ENCODE data around the gene ACVR1B. TPM values are rescaled to one million over a fixed set of nuclear protein-coding genes. Genes with fewer than 3 reads are reported as not detected.

ACVR1B gene
- total and polyA plus RNA-seq, 10 donors: 2.8 to 27.6 (median 18.6) TPM

GRCh38 chr12:51959921-51960320 is 8.4 kb downstream of the ACVR1B start:
- no peak for DNase-seq
- H3K4me3 ChIP-seq: no peak overlapping the region
- TF ChIP-seq POLR2A (IDR thresholded peaks at IDR 0.05) (no peak), POLR2AphosphoS5 (IDR thresholded peaks at IDR 0.05) (no peak)
- TF ChIP-seq, protein P1, sequence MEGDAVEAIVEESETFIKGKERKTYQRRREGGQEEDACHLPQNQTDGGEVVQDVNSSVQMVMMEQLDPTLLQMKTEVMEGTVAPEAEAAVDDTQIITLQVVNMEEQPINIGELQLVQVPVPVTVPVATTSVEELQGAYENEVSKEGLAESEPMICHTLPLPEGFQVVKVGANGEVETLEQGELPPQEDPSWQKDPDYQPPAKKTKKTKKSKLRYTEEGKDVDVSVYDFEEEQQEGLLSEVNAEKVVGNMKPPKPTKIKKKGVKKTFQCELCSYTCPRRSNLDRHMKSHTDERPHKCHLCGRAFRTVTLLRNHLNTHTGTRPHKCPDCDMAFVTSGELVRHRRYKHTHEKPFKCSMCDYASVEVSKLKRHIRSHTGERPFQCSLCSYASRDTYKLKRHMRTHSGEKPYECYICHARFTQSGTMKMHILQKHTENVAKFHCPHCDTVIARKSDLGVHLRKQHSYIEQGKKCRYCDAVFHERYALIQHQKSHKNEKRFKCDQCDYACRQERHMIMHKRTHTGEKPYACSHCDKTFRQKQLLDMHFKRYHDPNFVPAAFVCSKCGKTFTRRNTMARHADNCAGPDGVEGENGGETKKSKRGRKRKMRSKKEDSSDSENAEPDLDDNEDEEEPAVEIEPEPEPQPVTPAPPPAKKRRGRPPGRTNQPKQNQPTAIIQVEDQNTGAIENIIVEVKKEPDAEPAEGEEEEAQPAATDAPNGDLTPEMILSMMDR (IDR thresholded peaks at IDR 0.05 in 8 of 11, conservative IDR thresholded peaks at IDR 0.05 in 3 of 11): no peak
- H3K36me3 ChIP-seq: peaks cover 0 to 14% (median 0%) of the 10 kb centered on the region in 6 donors
- H3K9me3 ChIP-seq: no peaks in the 10 kb centered on the region
- WGBS, 5 donors: 91 to 97% (median 94%) methylated on average over 4 of the region's 4 CpGs
- no peaks in the 10 kb centered on the region for H3K27me3 ChIP-seq (replicated peaks in 1 of 7)
- H3K4me1 ChIP-seq: peaks cover 4 to 69% (median 26%) of the 10 kb centered on the region in 6 donors
- H3K27ac ChIP-seq: no peak overlapping the region
- intact Hi-C loops (cut with DNase I; ENCODE audit: low total_unique reads): no loop called here

DNA sequence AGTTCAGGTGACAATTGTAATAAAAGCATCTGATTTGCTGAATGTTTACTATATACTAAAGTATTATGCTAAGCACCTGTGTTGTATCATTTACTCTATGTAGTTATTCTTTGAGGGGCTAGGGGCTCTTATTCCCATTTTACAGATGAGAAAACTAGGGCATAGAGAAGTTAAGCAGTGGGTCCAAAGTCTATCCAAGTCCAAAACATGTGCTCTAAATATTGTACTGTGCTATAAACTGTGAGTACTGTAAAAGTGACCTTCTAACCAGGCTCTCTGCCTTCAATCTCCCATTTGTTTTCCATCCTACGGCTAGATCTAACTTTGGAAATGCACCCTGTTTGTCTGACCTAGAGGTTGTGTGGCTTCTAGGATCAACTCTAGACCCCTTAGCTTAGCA is 9.0 kb downstream of the ACVR1B start:
- Histone ChIP-seq H3K9me3 (no peaks in the 10 kb centered on the region), H3K27ac (no peak overlapping the region), H3K27me3 (replicated peaks in 1 of 7) (no peaks in the 10 kb centered on the region), H3K4me3 (no peak overlapping the region), H3K4me1 (peaks cover 2 to 64% (median 20%) of the 10 kb centered on the region in 6 donors), H3K36me3 (peaks cover 0 to 14% (median 0%) of the 10 kb centered on the region in 6 donors)
- DNase-seq: no peak
- intact Hi-C loops (cut with DNase I; ENCODE audit: low total_unique reads): no loop called here
- TF ChIP-seq, protein P1 (IDR thresholded peaks at IDR 0.05 in 8 of 11, conservative IDR thresholded peaks at IDR 0.05 in 3 of 11): no peak
- no peak for TF ChIP-seq POLR2A (IDR thresholded peaks at IDR 0.05)
- TF ChIP-seq POLR2AphosphoS5 (IDR thresholded peaks at IDR 0.05): no peak
- 79 to 97% (median 93%) methylated on average over 1 of the region's 1 CpG for WGBS, 5 donors

- Histone ChIP-seq H3K4me1 (peaks cover 0 to 60% (median 18%) of the 10 kb centered on the region in 6 donors), H3K36me3 (peaks cover 0 to 14% (median 0%) of the 10 kb centered on the region in 6 donors), H3K27me3 (replicated peaks in 1 of 7) (no peaks in the 10 kb centered on the region), H3K27ac (no peak overlapping the region), H3K9me3 (no peaks in the 10 kb centered on the region), H3K4me3 (no peak overlapping the region)
- intact Hi-C loops (cut with DNase I; ENCODE audit: low total_unique reads): no loop called here
- DNase-seq: no peak
- WGBS, 5 donors: 87 to 98% (median 95%) methylated on average over 4 to 6 of the region's 6 CpGs
- TF ChIP-seq POLR2AphosphoS5 (IDR thresholded peaks at IDR 0.05) (no peak), POLR2A (IDR thresholded peaks at IDR 0.05) (no peak)
- TF ChIP-seq, protein P1 (IDR thresholded peaks at IDR 0.05 in 8 of 11, conservative IDR thresholded peaks at IDR 0.05 in 3 of 11): no peak
Observed at GRCh38 chr12:51960890-51961289, 9.4 kb downstream of the ACVR1B start.

DNA sequence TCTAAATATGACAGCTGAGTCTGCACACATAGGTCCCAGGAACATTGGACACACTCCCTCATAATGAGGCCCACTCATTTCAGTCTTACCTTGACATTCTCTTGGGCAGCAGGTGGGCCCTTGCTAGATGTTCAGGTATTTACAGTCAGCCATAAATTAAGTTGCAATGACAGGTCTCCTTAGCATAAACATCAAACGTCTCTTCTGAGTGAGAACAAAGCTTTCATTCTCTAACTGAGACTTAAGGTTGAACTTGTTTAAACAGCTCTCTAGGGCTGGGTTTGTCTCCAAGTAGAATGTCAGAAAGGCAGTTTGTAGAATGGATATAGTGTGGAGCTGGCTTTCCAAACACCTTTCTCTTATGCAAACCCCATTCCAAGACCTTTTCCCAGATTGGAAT is 10.3 kb downstream of the ACVR1B start:
- no peak for DNase-seq
- Histone ChIP-seq H3K4me3 (no peak overlapping the region), H3K36me3 (peaks cover 0 to 14% (median 0%) of the 10 kb centered on the region in 6 donors), H3K27ac (peak overlapping the region in 1 of 8 donors; percentile 34), H3K9me3 (no peaks in the 10 kb centered on the region), H3K4me1 (peaks cover 0 to 50% (median 18%) of the 10 kb centered on the region in 6 donors), H3K27me3 (replicated peaks in 1 of 7) (no peaks in the 10 kb centered on the region)
- intact Hi-C loops (cut with DNase I; ENCODE audit: low total_unique reads): no loop called here
- no peak for TF ChIP-seq POLR2A (IDR thresholded peaks at IDR 0.05)
- TF ChIP-seq POLR2AphosphoS5 (IDR thresholded peaks at IDR 0.05): no peak
- TF ChIP-seq, protein P1 (IDR thresholded peaks at IDR 0.05 in 8 of 11, conservative IDR thresholded peaks at IDR 0.05 in 3 of 11): no peak
- WGBS, 5 donors: 16 to 28% (median 21%) methylated on average over 1 of the region's 1 CpG

Measured in spleen (tissue), 11 donors.